ENCODE measurements around the gene NUDT16L1.
"Not testable (repeated sequence)": the region's sequence is repeated elsewhere in the genome, so short reads cannot be mapped to it uniquely, and the experiment has no call there.

DNA sequence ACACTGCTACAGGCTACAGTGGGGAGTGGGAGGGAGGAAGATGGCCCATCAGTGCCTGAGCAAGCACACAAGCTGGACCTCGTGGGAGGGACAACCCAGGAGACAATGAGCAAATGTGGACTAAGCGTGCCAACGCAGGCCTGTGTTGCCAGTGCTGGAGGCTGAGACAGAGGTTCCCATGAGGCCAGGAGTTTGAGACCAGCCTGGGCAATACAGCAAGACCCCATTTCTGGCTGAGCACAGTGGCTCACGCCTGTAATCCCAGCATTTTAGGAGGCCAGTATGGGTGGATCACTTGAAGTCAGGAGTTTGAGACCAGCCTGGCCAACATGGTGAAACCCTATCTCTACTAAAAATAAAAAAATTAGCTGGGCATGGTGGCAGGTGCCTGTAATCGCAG lies 45.0 kb downstream of the NUDT16L1 start:
- TF ChIP-seq, protein P1, sequence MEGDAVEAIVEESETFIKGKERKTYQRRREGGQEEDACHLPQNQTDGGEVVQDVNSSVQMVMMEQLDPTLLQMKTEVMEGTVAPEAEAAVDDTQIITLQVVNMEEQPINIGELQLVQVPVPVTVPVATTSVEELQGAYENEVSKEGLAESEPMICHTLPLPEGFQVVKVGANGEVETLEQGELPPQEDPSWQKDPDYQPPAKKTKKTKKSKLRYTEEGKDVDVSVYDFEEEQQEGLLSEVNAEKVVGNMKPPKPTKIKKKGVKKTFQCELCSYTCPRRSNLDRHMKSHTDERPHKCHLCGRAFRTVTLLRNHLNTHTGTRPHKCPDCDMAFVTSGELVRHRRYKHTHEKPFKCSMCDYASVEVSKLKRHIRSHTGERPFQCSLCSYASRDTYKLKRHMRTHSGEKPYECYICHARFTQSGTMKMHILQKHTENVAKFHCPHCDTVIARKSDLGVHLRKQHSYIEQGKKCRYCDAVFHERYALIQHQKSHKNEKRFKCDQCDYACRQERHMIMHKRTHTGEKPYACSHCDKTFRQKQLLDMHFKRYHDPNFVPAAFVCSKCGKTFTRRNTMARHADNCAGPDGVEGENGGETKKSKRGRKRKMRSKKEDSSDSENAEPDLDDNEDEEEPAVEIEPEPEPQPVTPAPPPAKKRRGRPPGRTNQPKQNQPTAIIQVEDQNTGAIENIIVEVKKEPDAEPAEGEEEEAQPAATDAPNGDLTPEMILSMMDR (IDR thresholded peaks at IDR 0.05) = not testable (repeated sequence)
- not testable (repeated sequence) for TF ChIP-seq POLR2A, EP300, POLR2AphosphoS5 (IDR thresholded peaks at IDR 0.05)
